ENCODE results near the gene SRGN. TPM values are rescaled to one million over a fixed set of nuclear protein-coding genes. Genes with fewer than 3 reads are reported as not detected.

The SRGN gene
- total RNA-seq, 6 donors from 2014 or later = 96.4 to 326 (median 203) TPM

DNA sequence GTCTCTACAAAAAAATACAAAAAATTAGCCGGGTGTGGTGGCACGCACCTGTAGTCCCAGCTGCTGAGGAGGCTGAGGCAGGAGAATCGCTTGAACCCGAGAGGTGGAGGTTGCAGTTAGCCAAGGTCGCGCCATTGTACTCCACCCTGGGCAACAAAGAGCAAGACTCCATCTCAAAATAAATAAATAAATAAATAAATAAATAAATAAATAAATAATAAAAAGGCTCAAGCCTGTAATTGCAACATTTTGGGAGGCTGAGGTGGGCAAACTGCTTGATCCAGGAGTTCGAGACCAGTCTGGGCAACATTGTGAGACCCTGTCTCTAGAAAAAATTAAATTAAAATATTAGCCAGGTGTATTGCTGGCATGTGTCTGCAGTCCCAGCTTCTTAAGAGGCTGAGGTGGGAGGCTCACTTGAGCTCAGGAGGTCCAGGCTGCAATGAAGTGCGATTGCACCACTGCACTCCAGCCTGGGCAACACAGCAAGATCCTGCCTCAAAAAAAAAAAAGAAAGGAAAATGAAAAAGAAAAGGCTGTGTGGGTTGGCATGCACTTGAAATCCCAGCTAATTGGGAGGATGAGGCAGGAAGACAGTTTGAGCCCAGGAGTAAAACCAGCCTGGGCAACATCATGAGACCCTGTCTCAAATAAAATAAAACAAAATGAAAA is 27.6 kb upstream of the SRGN start:
- H3K27ac ChIP-seq = peak overlapping the region; percentile 87 to 95 (median 92)
- DNase-seq (no peak), ATAC-seq (ENCODE audit: low FRiP score in 2 of 2) (no peak)
- WGBS, 2 donors = 92 to 93% methylated on average over 8 of the region's 8 CpGs
- no peaks in the 10 kb centered on the region for H3K36me3 ChIP-seq
- no peak overlapping the region for H3K4me3 ChIP-seq
- H3K9me3 ChIP-seq = no peaks in the 10 kb centered on the region
- H3K4me1 ChIP-seq = peaks cover 50 to 68% (median 61%) of the 10 kb centered on the region in 4 donors
- TF ChIP-seq POLR2AphosphoS5 (IDR thresholded peaks at IDR 0.05) (no peak), POLR2A (IDR thresholded peaks at IDR 0.05) (no peak), EP300 (IDR thresholded peaks at IDR 0.05) (no peak)
- TF ChIP-seq, protein P1, sequence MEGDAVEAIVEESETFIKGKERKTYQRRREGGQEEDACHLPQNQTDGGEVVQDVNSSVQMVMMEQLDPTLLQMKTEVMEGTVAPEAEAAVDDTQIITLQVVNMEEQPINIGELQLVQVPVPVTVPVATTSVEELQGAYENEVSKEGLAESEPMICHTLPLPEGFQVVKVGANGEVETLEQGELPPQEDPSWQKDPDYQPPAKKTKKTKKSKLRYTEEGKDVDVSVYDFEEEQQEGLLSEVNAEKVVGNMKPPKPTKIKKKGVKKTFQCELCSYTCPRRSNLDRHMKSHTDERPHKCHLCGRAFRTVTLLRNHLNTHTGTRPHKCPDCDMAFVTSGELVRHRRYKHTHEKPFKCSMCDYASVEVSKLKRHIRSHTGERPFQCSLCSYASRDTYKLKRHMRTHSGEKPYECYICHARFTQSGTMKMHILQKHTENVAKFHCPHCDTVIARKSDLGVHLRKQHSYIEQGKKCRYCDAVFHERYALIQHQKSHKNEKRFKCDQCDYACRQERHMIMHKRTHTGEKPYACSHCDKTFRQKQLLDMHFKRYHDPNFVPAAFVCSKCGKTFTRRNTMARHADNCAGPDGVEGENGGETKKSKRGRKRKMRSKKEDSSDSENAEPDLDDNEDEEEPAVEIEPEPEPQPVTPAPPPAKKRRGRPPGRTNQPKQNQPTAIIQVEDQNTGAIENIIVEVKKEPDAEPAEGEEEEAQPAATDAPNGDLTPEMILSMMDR (IDR thresholded peaks at IDR 0.05) = no peak
- H3K27me3 ChIP-seq = no peaks in the 10 kb centered on the region

DNA sequence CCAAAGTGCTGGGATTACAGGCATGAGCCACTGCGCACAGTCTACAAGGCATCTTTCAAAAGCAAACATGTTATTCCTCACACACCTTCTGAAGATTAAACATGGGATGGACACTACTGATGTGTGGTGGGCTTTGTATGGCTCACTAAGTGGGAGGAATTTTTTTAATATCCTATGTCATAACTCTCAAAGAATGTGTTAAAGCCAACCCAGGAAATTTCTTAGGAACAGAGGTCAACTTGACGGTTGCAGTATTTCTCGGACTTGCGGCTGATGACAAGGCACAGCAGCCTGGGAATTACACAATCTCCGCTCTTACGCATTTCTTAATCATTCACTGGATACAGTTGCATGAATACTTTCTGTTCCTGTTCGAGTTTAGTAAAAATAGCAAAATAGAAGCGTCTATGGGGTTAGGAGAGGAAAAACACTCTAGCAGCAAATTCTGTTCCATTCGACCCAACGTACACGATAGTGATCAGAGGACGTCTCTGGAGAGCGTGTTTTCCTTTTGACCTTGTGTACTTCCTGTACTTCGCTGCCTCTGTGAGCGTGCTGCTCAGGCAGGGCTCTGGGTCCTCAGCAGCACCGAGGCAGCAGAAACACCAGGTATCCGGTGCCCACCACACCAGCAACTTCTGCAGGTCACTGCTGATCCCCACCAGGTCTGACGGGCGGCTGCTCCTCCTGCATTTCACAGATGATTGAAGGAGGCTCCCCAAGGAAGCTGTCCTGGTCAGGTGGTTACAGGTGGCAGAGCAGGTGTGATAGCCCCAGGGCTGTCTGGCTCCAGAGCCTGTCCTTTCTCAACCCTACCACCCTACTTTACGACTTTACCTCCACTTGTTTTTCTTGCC is 26.4 kb upstream of the SRGN start:
- Histone ChIP-seq H3K36me3 (no peaks in the 10 kb centered on the region), H3K4me1 (peaks cover 46 to 61% (median 57%) of the 10 kb centered on the region in 4 donors), H3K9me3 (no peaks in the 10 kb centered on the region), H3K27ac (peak overlapping the region; percentile 87 to 95 (median 92)), H3K27me3 (no peaks in the 10 kb centered on the region), H3K4me3 (peak overlapping the region in 3 of 4 donors; percentile 29 to 39 (median 39))
- TF ChIP-seq POLR2AphosphoS5 (IDR thresholded peaks at IDR 0.05) (peak; percentile 88 to 99), EP300 (IDR thresholded peaks at IDR 0.05) (peak; percentile 92 to 98 (median 96)), POLR2A (IDR thresholded peaks at IDR 0.05) (peak in 3 of 4 donors; percentile 19 to 74 (median 22))
- TF ChIP-seq, protein P1 (IDR thresholded peaks at IDR 0.05) = no peak
- WGBS, 2 donors = 10 to 12% methylated on average over 17 to 20 of the region's 20 CpGs
- ATAC-seq (ENCODE audit: low FRiP score in 2 of 2) (peak; percentile 86), DNase-seq (peak in 1 of 2 donors; percentile 71)

DNA sequence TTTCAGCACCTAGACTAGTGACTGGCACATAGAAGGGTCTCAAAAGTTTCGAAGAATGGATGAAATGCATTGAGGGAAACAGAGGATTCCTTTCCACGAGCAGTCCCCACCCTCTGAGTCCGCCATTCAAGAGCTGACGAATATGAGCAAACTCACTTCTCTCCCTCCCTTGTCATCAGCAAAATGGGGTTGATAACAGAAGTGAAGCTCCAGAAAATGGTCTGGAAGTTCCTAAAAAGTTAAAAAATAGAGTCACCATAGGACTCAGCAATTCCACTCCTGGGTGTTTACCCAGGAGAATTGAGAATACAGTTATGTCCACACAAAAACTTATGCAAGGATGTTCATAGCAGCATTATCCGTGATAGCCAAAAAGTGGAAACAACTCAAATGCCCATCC is 25.0 kb upstream of the SRGN start:
- Histone ChIP-seq H3K4me3 (no peak overlapping the region), H3K27ac (peak overlapping the region; percentile 87 to 95 (median 92)), H3K36me3 (no peaks in the 10 kb centered on the region), H3K9me3 (no peaks in the 10 kb centered on the region), H3K27me3 (no peaks in the 10 kb centered on the region), H3K4me1 (peaks cover 39 to 48% (median 44%) of the 10 kb centered on the region in 4 donors)
- no peak for DNase-seq
- 80 to 87% methylated on average over 5 of the region's 5 CpGs for WGBS, 2 donors
- no peak for TF ChIP-seq POLR2A (IDR thresholded peaks at IDR 0.05)
- no peak for TF ChIP-seq EP300 (IDR thresholded peaks at IDR 0.05)
- TF ChIP-seq, protein P1 (IDR thresholded peaks at IDR 0.05) = no peak
- no peak for TF ChIP-seq POLR2AphosphoS5 (IDR thresholded peaks at IDR 0.05)
- ATAC-seq (ENCODE audit: low FRiP score in 2 of 2) = no peak

DNA sequence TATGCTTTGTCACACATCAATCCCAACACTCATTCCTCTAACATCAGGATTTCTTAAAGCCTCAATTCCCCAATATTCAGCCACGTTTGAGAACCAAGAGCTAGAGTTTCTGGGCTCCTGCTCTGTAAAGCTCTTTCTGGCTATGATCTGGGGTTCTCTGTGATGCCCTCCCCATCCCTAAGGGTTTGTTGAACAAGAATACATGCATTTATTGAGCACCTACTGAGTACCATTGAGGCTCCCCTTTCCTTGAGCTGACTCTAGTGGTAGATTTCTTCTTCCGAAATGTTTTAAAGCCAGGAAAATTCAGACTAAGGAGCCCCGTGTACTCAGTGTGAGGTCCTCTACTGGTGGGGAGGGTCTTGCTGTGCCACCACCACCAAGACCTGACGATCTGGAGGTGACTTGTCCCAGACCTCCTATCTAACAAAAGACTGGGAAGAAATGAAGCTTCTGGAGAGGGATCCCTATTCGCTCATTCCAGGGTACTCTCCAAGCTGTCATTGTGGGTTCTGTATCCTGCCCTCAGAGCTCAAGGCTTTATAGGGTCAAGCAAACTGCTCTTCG is 23.1 kb upstream of the SRGN start:
- H3K4me1 ChIP-seq = peaks cover 33 to 40% (median 38%) of the 10 kb centered on the region in 4 donors
- no peak for TF ChIP-seq POLR2AphosphoS5 (IDR thresholded peaks at IDR 0.05)
- TF ChIP-seq, protein P1 (IDR thresholded peaks at IDR 0.05) = no peak
- no peak for TF ChIP-seq POLR2A (IDR thresholded peaks at IDR 0.05)
- TF ChIP-seq EP300 (IDR thresholded peaks at IDR 0.05) = no peak

More for the DNA sequence above, 23.1 kb upstream of the SRGN start:
- no peaks in the 10 kb centered on the region for H3K36me3 ChIP-seq
- WGBS, 2 donors = 68 to 83% methylated on average over 3 to 6 of the region's 6 CpGs
- ATAC-seq (ENCODE audit: low FRiP score in 2 of 2) (no peak), DNase-seq (no peak)
- H3K27me3 ChIP-seq = no peaks in the 10 kb centered on the region
- H3K4me3 ChIP-seq = no peak overlapping the region
- H3K27ac ChIP-seq = peak overlapping the region; percentile 41 to 78 (median 60)
- H3K9me3 ChIP-seq = no peaks in the 10 kb centered on the region

Measured in upper lobe of left lung (tissue), 6 donors.